Measurements from ENCODE around the gene PIWIL1.

The PIWIL1 gene

DNA sequence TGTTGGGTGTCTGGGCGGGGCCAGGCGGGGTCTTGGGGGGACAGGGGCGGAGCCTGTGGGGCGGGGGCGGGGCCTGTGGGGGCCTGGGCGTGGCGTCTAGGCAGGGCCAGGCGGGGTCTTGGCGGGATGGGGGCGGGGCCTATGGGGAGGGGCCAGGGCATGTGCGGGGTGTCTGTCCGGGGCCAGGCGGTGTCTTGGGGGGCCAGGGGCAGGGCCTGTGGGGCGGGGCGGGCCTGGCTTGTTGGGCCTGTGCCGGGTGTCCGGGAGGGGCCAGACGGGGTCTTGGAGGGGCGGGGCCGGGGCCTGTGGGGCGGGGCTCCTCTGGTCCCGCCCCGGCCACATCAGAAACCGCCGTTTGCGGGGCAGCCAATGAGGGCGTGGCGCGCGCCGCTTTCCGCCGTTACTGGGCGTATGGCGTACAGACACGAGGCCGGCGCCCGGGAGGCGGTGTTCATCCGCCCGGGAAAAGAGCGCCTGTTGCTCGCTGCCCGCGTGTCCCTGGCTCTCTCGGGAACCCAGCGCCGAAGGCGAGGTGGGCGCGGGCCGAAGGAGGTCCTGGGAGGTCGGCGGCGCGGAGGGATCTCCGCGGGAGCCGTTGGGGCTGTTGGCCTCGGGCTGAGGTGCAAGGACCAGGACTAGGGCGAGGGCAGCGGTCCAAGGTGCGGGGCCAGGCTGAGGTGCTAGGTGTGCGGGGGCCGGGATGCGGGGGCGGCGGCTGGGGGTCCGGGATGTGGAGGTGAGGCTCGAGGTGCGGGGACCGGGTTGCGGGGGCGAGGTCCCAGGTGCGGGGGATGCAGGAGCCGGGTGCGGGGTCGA is at the start of gene PIWIL1:
Gene PIWIL1, plus strand, starts transcription at position 400 of the 816 bp plus-strand sequence. CDS start 4,705 bp downstream, outside the sequence.
- no peak for DNase-seq (ENCODE audit: extremely low read depth in 1 of 2, low read depth in 1 of 2)

- no peak for DNase-seq (ENCODE audit: extremely low read depth in 1 of 2, low read depth in 1 of 2)
Measured at GRCh38 chr12:130288206-130288605, 49.5 kb upstream of the PIWIL1 start.

- no peak for DNase-seq (ENCODE audit: extremely low read depth in 1 of 2, low read depth in 1 of 2)
Measured at GRCh38 chr12:130288691-130289090, 49.0 kb upstream of the PIWIL1 start.

DNA sequence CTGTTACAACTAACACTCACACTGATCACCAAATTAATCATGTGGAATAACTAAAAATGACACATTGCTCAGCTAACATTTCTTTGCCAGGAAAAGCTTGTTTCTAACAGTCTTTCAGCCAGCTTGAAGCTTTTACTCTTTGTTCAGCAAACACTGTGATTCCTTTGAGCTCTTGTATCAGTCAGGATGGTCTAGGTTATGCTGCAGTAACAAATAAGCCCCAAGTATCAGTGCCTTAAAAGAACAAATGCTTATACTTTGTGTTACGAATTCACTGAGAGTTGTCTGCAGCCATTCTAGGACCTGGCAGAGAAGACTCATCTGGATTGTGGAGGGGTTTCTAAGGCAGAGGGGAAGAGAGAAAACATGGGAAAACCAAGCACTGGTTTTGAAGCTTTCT is 47.6 kb upstream of the PIWIL1 start:
- DNase-seq (ENCODE audit: extremely low read depth in 1 of 2, low read depth in 1 of 2), result no peak

GRCh38 chr12:130298322-130299021 is 39.2 kb upstream of the PIWIL1 start:
- DNase-seq (ENCODE audit: extremely low read depth in 1 of 2, low read depth in 1 of 2), result no peak

DNA sequence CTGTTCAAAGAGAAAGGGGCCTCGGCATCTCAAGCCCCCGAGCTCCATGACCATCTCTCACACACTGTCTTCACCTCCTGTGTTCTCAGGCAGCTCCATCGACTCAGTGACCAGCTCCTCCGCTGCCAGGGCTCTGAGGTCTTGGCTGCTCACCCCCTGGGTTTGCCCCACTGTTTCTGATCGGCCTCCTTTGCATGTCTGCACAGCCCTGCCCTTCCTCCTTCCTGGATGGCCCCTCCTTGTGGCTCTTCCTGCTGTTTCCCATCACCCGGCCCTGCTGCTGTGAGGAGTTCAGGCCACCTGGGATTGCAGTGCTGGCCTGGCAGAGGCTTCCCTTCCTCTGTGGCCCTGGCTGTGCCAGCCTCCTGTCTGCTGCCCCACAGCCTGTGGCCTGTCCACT is 38.1 kb upstream of the PIWIL1 start:
- no peak for DNase-seq (ENCODE audit: extremely low read depth in 1 of 2, low read depth in 1 of 2)

DNA sequence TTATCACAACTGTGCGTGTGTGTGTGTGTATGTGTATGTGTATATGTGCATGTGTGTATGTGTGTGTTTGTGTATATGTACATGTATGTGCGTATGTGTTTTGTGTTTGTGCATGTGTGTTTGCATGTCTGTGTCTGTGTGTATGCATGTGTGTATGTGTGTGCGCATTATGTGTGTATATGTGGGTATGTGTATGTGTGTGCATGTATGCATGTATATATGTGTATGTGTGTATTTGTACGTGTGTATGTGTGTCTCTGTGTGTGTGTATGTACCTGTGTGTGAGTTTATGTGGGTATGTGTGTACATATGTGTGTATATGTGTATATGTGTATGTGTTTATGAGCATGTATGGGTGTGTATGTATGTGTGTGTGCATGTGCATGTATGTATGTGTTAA is 37.6 kb upstream of the PIWIL1 start:
- DNase-seq (ENCODE audit: extremely low read depth in 1 of 2, low read depth in 1 of 2), result no peak

- no peak for DNase-seq (ENCODE audit: extremely low read depth in 1 of 2, low read depth in 1 of 2)
Measured at GRCh38 chr12:130300737-130301535, 36.8 kb upstream of the PIWIL1 start.

DNA sequence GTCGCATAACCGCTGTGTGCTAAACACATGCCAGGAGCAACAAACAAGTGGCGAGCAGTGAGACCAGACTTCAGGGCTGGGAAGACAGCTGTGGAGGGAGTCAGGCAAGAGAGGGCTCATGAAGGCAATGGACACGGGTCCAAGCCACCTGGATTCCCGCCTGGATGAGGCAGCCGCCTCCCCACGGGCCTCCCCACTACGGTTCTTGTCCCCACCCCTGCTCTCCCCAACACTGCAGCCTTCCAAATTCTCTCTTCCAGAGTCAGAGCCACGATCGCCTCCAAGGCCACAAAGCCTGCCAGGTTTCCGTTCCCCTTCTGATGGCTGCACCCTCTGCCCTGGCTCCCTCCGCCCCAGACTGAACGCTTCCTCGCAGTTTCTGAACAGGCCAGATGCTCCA is 36.1 kb upstream of the PIWIL1 start:
- DNase-seq (ENCODE audit: extremely low read depth in 1 of 2, low read depth in 1 of 2), result no peak

DNA sequence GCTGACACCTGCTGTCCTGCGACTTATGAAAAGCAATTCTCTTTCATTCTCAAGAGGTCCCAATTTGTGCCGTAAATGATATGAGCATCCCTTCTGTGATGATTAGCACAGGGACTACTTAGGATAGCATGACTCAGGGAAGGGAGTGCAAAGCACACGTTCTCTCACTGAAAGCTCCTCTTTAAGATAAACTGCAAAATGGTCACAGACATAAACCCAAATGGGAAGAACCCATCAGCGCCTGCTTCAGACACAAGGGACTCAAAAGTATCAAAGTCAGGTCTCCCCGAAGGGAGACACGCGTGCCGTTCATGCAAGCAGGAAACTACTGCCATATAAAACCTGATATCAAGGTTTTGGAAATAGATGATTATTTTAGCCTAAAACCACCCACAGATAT is 33.9 kb upstream of the PIWIL1 start:
- no peak for DNase-seq (ENCODE audit: extremely low read depth in 1 of 2, low read depth in 1 of 2)

DNA sequence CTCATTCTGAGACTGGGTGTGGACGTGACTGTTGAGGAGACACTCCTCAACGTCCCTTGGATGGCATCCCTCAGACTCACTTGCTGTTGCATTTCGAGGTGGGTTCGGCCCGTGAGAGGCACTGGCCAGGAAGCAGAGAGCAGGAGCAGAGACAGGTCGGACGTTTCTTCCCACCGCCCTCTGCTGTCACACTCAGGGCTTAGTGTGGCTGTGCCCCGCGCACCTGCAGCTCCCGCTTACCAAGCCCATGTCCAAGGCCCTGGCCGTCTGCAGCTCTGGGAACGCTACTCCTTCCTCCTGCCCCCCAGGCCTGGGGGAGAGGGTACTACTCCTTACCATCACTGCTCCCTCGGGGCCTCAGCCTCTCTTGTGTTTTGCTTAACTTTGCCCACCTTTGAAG is 29.8 kb upstream of the PIWIL1 start:
- no peak for DNase-seq (ENCODE audit: extremely low read depth in 1 of 2, low read depth in 1 of 2)

DNA sequence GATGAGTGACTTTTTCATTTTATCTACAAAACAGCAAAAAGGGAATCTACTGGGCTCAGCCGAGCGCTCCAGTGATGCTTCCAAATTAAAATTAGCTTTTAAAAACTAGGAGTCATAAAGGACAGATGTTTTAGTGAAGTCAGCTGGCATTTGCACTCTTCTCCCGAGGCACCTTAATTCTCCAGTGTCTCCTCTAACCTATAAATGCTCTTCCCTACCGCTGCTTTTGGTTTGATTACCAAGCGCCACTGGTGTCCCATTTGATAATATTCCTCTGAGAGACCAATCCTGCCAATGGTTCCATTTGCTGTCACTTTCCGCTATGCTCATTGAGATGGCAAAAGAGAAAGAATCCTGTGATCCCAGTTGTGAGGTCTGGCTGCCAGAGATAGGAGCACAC is 29.3 kb upstream of the PIWIL1 start:
- no peak for DNase-seq (ENCODE audit: extremely low read depth in 1 of 2, low read depth in 1 of 2)

DNA sequence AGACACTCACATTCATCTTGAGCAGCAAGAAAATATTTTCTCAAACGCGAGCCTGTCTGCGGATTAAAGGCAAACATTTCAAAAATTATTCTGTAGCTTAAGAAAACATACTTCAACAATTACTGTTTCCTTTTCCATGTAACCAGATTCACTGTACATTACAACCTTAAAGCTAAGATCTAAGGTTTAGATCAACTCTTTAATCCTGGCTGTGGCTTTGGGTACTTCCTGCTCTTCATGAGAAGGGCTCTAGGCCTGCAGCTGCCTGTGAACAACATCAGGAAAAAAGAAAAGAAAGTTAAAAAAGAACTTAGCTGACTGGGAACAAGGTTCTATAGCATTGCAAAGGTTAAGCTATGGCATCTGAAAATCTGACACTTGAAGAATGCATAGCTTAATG is 21.4 kb upstream of the PIWIL1 start:
- no peak for DNase-seq (ENCODE audit: extremely low read depth in 1 of 2, low read depth in 1 of 2)

DNA sequence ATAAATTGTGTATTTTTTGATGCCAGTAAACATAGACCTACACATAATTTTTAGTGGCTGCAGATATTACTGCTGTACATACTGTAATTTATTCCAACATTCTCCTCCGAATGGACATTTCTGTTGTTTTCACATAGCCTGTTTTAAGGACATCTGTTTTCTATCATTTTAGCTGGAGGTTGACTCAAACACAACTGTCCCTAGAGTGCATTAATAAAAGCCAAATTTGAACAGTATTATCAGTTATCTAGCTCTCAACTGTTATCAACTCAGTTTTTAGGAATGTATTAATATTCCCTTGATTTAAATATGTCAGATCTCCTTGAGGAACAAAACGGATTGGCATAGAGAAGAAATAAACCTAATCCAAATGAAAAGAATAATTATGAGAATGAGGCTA is 17.2 kb upstream of the PIWIL1 start:
- no peak for DNase-seq (ENCODE audit: extremely low read depth in 1 of 2, low read depth in 1 of 2)

GRCh38 chr12:130322263-130322662 is 15.4 kb upstream of the PIWIL1 start:
- no peak for DNase-seq (ENCODE audit: extremely low read depth in 1 of 2, low read depth in 1 of 2)

DNA sequence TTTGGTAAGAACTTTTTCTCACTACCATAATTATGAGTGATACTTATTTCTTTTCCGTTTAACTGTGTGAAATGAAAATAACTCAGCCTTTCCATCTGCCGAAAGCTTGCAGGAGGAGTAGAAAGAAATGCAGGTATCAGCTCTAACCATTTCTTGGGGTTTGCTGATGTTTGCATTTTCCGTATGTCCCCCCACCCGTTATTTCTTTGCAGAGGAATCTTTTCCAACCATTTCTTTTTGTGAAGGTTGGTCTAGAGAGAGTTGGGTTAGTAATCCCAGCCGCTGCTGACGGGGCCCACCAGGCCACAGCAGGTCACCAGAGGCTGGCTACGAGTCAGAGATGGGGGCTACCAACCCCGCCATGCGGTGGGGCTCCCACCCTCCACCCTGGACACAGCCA is 7.0 kb upstream of the PIWIL1 start:
- no peak for DNase-seq (ENCODE audit: extremely low read depth in 1 of 2, low read depth in 1 of 2)

GRCh38 chr12:130331146-130331545 is 6.5 kb upstream of the PIWIL1 start:
- no peak for DNase-seq (ENCODE audit: extremely low read depth in 1 of 2, low read depth in 1 of 2)

DNA sequence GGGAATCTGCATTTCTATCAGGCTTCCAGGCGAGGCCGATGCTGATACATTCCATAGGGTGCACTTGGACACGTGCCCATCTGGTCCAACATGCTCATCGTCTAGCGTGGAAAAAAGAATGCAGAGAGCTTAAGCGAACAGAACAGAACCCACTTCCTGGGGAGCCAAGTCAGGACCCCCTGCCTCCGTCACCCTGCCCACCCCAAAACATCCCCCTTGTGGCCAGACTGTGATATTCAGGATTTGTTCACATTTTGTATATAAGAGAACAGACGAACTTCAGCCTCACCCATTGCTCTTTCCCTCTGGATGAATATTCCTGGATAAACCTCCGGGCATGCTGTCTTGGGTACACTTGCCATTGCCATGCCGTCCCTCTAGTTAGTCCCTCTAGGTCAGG is 4.3 kb upstream of the PIWIL1 start:
- DNase-seq (ENCODE audit: extremely low read depth in 1 of 2, low read depth in 1 of 2), result no peak

DNA sequence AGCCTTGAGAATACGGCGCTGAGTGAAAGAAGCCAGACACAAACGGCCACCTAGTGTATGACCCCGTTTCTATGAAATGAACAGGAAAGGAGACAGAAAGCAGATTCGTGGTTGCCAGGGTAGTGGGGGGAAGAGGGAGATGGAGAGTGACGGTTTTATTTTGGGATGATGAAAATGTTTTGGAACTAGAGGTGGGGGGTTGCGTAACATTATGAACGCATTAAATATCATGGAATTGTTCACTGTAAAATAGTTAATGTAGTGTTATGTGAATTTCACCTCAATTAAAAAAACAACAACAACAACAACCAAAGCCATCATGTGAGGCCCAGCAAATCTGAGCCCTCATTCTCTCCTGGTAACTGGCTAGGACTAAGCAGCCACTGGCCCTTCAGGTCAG is 3.3 kb upstream of the PIWIL1 start:
- no peak for DNase-seq (ENCODE audit: extremely low read depth in 1 of 2, low read depth in 1 of 2)

GRCh38 chr12:130334937-130335336 is 2.8 kb upstream of the PIWIL1 start:
- DNase-seq (ENCODE audit: extremely low read depth in 1 of 2, low read depth in 1 of 2), result no peak

DNA sequence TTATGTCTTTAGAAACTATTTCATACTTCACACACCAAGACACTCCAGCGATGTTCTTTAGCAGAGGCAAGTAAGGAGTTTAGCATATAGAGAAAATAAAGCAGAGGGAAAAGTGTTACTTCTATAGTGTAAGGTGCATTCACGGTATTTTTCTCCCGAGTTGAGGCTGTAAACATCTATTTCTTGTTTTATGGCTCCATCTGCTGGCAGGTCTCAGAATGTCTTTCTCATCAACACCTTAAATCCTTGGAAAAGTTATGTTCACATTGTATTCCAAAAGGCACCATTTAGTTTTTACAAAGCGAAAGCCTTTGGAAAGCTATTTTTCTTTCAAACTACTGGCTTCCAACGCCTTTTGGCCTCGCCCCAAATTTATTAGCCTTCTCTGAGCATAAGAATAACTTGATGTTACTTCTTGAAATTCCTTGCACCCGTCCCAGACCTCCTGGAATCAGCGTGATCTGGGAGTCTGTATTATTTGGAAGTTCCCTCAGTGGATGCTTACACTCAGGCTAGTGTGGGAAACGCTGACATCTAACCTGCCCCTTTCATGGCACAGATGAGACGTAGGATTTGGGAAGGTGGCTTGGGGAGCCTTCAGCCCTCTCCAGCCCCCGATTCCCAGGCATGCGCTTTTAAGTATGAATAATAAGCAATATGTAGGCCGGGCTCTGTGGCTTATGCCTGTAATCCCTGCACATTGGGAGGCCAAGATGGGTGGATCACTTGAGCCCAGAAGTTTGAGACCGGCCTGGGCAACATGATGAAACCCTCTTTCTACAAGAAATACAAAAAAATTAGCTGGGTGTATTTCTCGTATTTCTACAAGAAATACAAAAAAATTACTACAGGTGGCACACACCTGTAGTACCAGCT is 1.9 kb upstream of the PIWIL1 start:
- DNase-seq (ENCODE audit: extremely low read depth in 1 of 2, low read depth in 1 of 2), result no peak
